ENCODE data around the gene ADCYAP1R1.

Gene ADCYAP1R1

GRCh38 chr7:31062746-31063435 is 10.8 kb downstream of the ADCYAP1R1 start:
- TF ChIP-seq RAD21 (IDR thresholded peaks at IDR 0.05; ENCODE audit: low read depth) (no peak), EGR1 (IDR thresholded peaks at IDR 0.05) (no peak), NFIC (IDR thresholded peaks at IDR 0.05) (no peak), USF1 (IDR thresholded peaks at IDR 0.05) (no peak), EP300 (IDR thresholded peaks at IDR 0.05; ENCODE audit: borderline replicate concordance) (no peak), CREB1 (IDR thresholded peaks at IDR 0.05; ENCODE audit: low read depth) (no peak), FOXM1 (IDR thresholded peaks at IDR 0.05; ENCODE audit: borderline replicate concordance, low read depth) (no peak), ZBTB7A (IDR thresholded peaks at IDR 0.05; ENCODE audit: low read depth) (no peak), CEBPB (IDR thresholded peaks at IDR 0.05) (no peak), TEAD4 (IDR thresholded peaks at IDR 0.05) (no peak), TAF1 (IDR thresholded peaks at IDR 0.05; ENCODE audit: low read depth) (no peak), TCF12 (IDR thresholded peaks at IDR 0.05; ENCODE audit: low read depth) (no peak), YY1 (IDR thresholded peaks at IDR 0.05; ENCODE audit: low read depth) (no peak)
- TF ChIP-seq, protein P1, sequence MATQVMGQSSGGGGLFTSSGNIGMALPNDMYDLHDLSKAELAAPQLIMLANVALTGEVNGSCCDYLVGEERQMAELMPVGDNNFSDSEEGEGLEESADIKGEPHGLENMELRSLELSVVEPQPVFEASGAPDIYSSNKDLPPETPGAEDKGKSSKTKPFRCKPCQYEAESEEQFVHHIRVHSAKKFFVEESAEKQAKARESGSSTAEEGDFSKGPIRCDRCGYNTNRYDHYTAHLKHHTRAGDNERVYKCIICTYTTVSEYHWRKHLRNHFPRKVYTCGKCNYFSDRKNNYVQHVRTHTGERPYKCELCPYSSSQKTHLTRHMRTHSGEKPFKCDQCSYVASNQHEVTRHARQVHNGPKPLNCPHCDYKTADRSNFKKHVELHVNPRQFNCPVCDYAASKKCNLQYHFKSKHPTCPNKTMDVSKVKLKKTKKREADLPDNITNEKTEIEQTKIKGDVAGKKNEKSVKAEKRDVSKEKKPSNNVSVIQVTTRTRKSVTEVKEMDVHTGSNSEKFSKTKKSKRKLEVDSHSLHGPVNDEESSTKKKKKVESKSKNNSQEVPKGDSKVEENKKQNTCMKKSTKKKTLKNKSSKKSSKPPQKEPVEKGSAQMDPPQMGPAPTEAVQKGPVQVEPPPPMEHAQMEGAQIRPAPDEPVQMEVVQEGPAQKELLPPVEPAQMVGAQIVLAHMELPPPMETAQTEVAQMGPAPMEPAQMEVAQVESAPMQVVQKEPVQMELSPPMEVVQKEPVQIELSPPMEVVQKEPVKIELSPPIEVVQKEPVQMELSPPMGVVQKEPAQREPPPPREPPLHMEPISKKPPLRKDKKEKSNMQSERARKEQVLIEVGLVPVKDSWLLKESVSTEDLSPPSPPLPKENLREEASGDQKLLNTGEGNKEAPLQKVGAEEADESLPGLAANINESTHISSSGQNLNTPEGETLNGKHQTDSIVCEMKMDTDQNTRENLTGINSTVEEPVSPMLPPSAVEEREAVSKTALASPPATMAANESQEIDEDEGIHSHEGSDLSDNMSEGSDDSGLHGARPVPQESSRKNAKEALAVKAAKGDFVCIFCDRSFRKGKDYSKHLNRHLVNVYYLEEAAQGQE (IDR thresholded peaks at IDR 0.05; ENCODE audit: low read depth): no peak
- TF ChIP-seq, protein P2, sequence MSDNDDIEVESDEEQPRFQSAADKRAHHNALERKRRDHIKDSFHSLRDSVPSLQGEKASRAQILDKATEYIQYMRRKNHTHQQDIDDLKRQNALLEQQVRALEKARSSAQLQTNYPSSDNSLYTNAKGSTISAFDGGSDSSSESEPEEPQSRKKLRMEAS (IDR thresholded peaks at IDR 0.05): no peak

- TF ChIP-seq CEBPB (IDR thresholded peaks at IDR 0.05) (no peak), CREB1 (IDR thresholded peaks at IDR 0.05; ENCODE audit: low read depth) (no peak), NFIC (IDR thresholded peaks at IDR 0.05) (no peak), EGR1 (IDR thresholded peaks at IDR 0.05) (no peak), YY1 (IDR thresholded peaks at IDR 0.05; ENCODE audit: low read depth) (no peak), TCF12 (IDR thresholded peaks at IDR 0.05; ENCODE audit: low read depth) (no peak), FOXM1 (IDR thresholded peaks at IDR 0.05; ENCODE audit: borderline replicate concordance, low read depth) (no peak), RAD21 (IDR thresholded peaks at IDR 0.05; ENCODE audit: low read depth) (no peak)
Measured at GRCh38 chr7:31065021-31065593, 13.0 kb downstream of the ADCYAP1R1 start.

DNA sequence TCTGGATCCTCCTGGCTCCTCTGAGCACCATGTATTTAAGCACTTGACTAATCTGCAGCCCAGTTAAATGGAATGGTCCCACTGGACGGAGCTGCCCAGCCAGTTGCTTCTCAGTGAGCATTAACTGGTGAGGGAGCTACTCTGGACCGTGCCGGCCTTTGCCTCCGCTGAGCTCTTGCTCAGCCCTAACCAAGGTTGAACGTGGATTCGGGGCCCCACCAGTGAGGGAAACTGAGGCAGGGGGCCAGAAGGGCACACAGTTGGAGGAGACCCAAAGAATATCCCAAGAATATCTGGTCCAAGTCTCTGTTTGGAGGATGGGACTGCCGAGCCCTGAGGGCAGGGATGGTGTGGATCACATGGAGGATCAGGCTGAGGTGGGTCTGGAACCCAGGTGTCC is 13.7 kb downstream of the ADCYAP1R1 start:
- no peak for TF ChIP-seq TAF1 (IDR thresholded peaks at IDR 0.05; ENCODE audit: low read depth)
- no peak for TF ChIP-seq RAD21 (IDR thresholded peaks at IDR 0.05; ENCODE audit: low read depth)
- TF ChIP-seq YY1 (IDR thresholded peaks at IDR 0.05; ENCODE audit: low read depth): no peak
- no peak for TF ChIP-seq NFIC (IDR thresholded peaks at IDR 0.05)
- no peak for TF ChIP-seq CEBPB (IDR thresholded peaks at IDR 0.05)
- no peak for TF ChIP-seq ZBTB7A (IDR thresholded peaks at IDR 0.05; ENCODE audit: low read depth)
- TF ChIP-seq, protein P1 (IDR thresholded peaks at IDR 0.05; ENCODE audit: low read depth): no peak
- no peak for TF ChIP-seq CREB1 (IDR thresholded peaks at IDR 0.05; ENCODE audit: low read depth)
- no peak for TF ChIP-seq TCF12 (IDR thresholded peaks at IDR 0.05; ENCODE audit: low read depth)
- TF ChIP-seq, protein P2 (IDR thresholded peaks at IDR 0.05): no peak
- TF ChIP-seq TEAD4 (IDR thresholded peaks at IDR 0.05): no peak
- no peak for TF ChIP-seq USF1 (IDR thresholded peaks at IDR 0.05)

- TF ChIP-seq CREB1 (IDR thresholded peaks at IDR 0.05; ENCODE audit: low read depth): no peak
- TF ChIP-seq, protein P1 (IDR thresholded peaks at IDR 0.05; ENCODE audit: low read depth): no peak
- TF ChIP-seq TAF1 (IDR thresholded peaks at IDR 0.05; ENCODE audit: low read depth): no peak
- TF ChIP-seq EGR1 (IDR thresholded peaks at IDR 0.05): no peak
- TF ChIP-seq USF1 (IDR thresholded peaks at IDR 0.05): no peak
- TF ChIP-seq, protein P2 (IDR thresholded peaks at IDR 0.05): no peak
- TF ChIP-seq TCF12 (IDR thresholded peaks at IDR 0.05; ENCODE audit: low read depth): no peak
- no peak for TF ChIP-seq EP300 (IDR thresholded peaks at IDR 0.05; ENCODE audit: borderline replicate concordance)
- TF ChIP-seq TEAD4 (IDR thresholded peaks at IDR 0.05): no peak
- no peak for TF ChIP-seq FOXM1 (IDR thresholded peaks at IDR 0.05; ENCODE audit: borderline replicate concordance, low read depth)
- TF ChIP-seq YY1 (IDR thresholded peaks at IDR 0.05; ENCODE audit: low read depth): no peak
- no peak for TF ChIP-seq ZBTB7A (IDR thresholded peaks at IDR 0.05; ENCODE audit: low read depth)
- TF ChIP-seq CEBPB (IDR thresholded peaks at IDR 0.05): no peak
Measured at GRCh38 chr7:31066516-31067130, 14.5 kb downstream of the ADCYAP1R1 start.
